ENCODE results near the gene DUSP7.

DNA sequence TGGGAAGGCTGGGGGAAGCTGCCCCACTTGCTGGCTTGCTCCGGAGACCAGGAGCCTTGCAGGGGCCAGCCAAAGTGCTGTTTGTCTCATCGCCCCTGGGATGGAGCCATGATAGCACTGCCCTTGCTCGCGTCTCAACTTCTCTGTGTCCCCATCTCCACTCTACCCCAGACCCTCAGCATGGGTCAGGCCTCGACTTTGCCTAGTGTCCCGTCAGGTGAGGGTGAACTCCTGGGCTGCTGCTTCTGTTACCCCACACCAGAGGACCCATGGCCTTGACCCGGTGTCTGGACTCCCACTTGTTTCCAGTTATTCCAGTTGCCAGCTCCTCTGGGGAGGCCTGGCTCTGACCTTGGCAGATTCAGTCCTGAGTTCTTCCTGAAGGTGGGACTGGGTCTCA is 36.5 kb upstream of the DUSP7 start:
- no peak for TF ChIP-seq CTCF (IDR thresholded peaks at IDR 0.05)
- no peak for TF ChIP-seq POLR2A (IDR thresholded peaks at IDR 0.05)

All from lower leg skin (tissue), 3 donors.